Stimulated activated CD8-positive, alpha-beta memory T cell treated with anti-CD3 and anti-CD28 coated beads, Interleukin-12 subunit alpha, Interleukin-12 subunit beta, amount 100 ng/mL, for 1 hour (primary cell): ENCODE data around the gene ARL2BP.

Source experiments
- DNase-seq: peaks from one replicate; pipeline ENCODE4 v3.0.0-alpha.2; 2020; ENCODE audit warnings: low read depth

Gene ARL2BP

GRCh38 chr16:57235128-57236021 is 9.7 kb upstream of the ARL2BP start:
- DNase-seq: no peak

DNA sequence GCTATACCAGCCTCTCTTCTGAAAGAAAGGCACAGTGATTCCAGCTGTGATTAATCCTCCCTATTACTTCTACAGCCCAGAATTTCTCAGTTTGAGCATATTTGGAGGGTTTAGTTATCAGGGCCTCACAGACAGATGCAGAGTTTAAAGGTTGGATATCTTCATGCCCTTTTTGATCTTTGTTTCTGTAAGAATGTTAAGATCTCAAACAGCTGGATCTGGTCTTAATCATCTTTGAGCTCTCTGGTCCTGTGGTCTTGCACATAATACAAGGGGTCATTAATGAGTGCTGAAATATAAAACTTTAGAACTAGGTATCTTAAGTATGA is 9.1 kb upstream of the ARL2BP start:
- no peak for DNase-seq

- no peak for DNase-seq
Measured at GRCh38 chr16:57238682-57239081, 6.4 kb upstream of the ARL2BP start.

GRCh38 chr16:57239107-57239506 is 6.0 kb upstream of the ARL2BP start:
- no peak for DNase-seq

GRCh38 chr16:57240851-57241250 is 4.2 kb upstream of the ARL2BP start:
- DNase-seq: no peak

- no peak for DNase-seq
Measured at GRCh38 chr16:57242650-57243049, 2.4 kb upstream of the ARL2BP start.

DNA sequence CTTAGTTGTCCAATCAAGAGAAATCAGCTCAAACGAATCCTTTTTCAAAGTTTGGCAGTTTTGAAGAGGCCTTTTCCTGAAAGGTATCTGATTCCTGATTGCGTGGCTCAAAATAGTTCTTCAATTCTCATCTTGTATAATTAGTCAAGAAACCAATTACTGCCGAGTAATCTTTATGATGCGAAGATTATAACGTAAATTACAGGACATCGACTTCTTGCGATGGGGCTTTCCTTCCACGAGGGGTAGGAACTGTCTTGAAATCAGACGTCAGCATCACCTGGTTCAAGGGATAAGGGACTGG is 644 bp upstream of the ARL2BP start:
- no peak for DNase-seq

DNA sequence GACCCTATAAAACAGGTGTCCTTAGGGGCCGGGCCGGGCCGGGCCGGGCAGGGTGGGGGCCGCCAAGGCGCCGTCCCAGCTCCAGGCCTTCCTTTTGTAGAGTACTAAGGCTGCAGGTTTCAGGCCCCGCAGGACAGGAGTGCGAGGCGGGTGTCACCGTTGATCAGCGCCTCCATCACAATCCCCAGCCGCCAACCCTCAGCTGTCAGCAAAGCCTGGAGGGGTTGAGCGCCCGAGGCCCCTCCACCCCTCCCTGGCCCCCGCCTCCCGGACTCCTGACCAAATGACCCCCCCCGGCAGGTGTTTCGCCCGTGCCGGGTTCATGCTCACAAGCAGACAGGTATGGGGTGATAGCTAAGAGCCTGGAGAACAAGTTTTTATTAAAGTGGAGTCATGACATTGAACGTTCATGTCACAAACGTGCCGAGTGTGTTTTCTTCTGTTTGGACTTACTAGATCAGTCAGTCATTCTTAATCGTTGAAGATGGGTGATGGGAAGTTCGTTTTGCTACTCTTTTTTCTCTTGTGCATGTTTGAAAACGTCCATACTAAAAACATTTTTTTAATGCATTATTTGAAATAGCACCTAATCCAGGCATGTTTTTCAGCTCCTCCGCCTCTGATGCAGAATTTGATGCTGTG is 534 bp downstream of the ARL2BP start:
- DNase-seq: no peak

DNA sequence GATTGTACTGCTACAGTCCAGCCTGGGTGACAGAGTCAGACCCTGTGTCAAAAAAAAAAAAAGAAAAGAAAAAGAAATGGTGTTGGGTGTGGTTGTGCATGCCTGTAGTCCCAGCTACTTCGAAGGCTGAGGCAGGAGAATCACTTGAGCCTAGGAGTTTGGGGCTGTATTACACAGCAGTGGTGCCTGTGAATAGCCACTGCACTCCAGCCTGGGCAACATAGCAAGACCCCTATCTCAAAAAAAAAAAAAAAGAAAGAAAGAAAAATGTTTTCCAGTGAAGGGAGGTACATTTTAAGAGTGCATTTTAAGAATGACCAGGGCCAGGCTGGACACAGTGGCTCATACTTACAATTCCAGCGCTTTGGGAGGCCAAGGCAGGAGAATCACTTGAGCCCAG is 6.3 kb downstream of the ARL2BP start:
- DNase-seq: no peak

DNA sequence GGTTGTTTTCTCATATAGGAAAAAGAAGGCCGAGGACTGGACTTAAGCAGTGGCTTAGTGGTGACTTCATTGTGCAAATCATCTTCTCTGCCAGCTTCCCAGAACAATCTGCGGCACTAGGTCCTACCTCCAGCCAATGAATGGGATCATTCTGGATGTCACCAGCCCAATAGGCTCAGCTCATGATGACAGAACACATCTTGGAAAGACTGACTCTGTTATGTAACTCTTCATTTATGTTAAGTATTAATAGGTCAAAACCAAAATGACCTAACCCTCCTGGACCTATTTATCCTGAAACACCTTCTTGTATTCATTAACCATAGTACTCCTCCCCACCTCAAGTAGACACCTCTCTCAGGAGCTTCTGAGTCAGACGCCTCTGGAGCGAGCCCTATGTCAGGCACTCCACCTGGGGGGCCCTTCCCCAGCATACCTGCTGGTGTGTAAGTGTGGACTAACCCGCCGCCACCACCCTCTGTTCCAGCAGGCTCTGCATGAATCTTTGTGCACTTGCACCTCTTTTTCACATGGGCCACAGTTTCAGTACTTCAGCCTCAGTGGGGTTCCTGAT is 7.2 kb downstream of the ARL2BP start:
- DNase-seq: no peak

DNA sequence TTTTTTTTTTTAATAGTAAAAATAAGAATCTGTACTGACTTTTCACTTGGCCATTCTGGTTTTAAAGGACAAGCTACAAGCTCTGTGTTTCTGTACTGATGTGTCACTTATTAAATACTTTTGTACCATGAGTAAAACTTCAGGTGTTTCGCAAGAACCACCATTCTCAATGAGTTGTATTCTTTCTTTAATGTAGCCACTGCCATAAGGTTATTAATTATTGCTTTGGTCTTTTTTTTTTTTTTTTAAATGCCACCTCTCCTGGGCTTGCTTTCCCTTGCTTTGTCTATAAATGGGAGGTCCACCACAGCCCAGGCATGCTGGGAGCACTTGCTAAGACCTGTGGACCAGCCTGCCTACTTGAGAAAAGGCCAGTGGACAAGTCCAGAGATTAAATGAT is 8.4 kb downstream of the ARL2BP start:
- no peak for DNase-seq

- no peak for DNase-seq
Measured at GRCh38 chr16:57255686-57256415, 10.8 kb downstream of the ARL2BP start.

- no peak for DNase-seq
Measured at GRCh38 chr16:57256601-57257395, 11.7 kb downstream of the ARL2BP start.

GRCh38 chr16:57257455-57258070 is 12.5 kb downstream of the ARL2BP start:
- no peak for DNase-seq

DNA sequence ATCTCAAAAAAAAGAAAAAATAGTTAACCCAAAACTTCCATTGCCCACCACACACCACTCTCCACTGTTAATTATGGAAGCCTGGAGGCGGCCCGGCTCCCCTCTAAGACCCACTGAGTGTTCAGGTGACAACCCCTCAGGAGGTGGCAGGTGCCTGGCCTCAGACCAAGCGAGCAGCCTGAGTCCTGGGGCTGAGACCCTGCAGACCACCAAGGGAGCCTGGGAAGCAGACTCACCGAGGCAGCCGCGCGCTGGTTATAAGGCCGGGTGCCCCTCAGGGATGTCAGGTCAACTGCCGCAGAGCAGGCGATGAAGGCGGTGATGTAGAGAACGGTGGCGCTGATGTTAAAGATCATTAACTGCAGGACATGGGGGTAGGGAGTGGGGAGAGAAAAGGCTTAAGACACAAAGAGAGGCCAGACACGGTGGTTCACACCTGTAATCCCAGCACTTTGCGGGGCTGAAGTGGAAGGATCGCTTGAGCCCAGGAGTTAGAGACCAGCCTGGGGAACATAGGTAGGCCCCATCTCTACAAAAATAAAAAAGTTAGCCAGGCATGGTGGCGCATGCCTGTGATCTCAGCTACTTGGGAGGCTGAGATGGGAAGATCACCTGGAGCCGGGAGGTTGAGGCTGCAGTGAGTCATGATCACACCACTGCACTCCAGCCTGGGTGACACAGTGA is 13.3 kb downstream of the ARL2BP start:
- no peak for DNase-seq

DNA sequence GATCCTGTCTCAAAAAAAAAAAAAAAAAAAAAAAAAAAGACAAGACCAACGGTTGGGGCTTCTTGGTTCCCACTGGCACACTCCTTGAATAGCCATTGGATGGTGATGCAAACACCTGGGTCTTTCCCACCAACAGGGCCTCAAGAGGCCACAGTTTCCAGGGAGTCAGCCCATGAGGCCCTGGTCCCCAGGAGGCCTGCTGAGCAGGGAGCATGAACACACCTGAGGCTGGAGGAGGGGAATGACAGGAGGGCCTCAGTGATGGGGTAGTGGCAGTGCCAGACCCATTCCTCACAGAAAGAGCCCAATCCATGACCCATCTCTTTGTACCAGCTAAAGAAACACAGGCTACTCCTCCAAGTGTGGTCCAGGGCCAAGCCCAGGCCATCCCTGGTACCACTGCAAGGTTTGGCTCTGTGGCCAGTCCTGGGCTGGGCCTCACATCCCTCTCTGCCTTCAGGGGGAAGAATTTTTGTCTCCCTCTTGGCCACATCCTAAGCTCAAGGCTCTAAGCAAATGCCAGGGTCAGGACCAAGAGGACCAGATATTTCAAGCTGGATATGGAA is 13.9 kb downstream of the ARL2BP start:
- no peak for DNase-seq

DNA sequence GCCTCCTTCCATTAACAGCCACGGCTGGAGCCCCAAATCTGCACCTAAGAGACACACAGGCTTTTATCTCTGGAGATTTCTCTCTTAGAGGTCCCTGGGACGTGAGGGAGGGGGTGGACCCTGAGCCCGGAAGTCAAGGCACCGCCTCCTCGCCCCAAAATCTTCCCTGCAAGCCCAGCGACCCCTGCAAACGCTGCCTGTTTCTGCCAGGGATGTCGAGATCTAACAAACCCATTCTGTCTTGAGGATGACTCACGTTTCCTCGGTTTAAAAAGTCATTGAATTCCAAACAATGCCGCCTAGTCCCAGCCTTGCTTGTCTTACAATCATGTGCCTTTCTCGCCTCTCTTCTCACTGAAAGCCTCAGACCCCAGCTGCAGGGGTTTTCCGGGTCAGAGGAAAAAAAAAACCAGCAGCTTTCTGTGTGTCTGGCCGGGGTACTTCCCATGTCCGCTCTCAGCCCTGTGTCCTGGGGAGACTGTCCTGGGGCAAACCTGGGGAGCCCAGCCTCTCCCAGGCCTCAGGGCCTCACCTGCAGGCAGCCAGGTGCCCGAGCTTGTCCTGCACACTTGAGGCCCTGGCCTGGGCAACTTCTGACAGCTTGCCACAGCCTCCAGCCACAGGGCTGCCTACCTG is 15.4 kb downstream of the ARL2BP start:
- DNase-seq: no peak

- no peak for DNase-seq
Measured at GRCh38 chr16:57261806-57262205, 16.7 kb downstream of the ARL2BP start.

DNA sequence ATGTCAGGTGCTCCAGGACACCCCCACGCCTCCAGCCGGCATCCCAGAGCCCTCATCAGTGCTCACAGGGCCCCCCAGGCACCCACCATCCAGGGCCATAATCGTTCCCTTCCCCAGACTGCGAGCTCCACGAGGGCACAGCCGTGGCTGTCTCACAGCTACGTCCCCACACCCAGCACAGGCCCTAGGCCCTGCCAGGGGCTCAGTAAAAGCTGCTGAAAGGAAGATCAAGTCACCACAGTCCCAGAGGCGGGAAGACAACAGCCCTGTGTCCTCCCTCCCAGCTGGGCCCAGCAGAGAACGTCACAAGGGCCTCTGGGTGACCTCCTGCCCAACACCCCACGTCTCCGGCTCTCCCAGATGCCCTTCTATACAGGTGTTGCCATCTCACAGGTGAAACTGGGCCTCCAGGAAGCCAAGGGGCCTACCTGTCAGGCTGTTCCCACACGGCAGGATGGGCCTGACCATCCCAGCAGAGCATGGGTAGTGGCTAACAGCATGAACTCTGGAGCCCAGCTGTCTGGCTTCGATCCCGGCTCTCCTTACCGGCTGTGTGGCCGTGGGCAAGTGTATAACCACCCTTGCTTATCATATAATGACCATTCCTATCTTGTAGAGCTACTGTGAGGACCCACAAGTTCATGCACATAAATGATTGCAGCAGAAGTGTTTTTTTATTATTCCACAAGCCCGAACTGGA is 17.9 kb downstream of the ARL2BP start:
- DNase-seq: no peak
